ENCODE results near the gene ZNF157. TPM values are rescaled to one million over a fixed set of nuclear protein-coding genes. Genes with fewer than 3 reads are reported as not detected.

The ZNF157 gene
- total RNA-seq, 1 donor = under 0.01 TPM

- no peak for DNase-seq (ENCODE audit: low read depth)
- no peak for TF ChIP-seq CTCF (IDR thresholded peaks at IDR 0.05; ENCODE audit: insufficient read depth, low read depth, low read length)
- H3K4me3 ChIP-seq (ENCODE audit: low read depth, low read length) = no peak overlapping the region
Observed at GRCh38 chrX:47460561-47460960, 90.2 kb downstream of the ZNF157 start.

Small RNA genes lying within 50 kb of the gene (small RNA-seq; reads per million reads assigned to genes)
- gene SNORA11C = 0.38 reads per million

Other genes starting within 250 kb of the ZNF157 start
- gene NDUFB11, start 225.9 kb upstream of the ZNF157 start, total RNA-seq = 55.3 and 83.1 TPM in 2 replicates
- 39.6 and 49.2 TPM in 2 replicates for gene RBM10, start 225.4 kb upstream of the ZNF157 start, total RNA-seq
- gene UBA1, start 176.7 kb upstream of the ZNF157 start, total RNA-seq = 189 and 212 TPM in 2 replicates
- 81.6 and 95.0 TPM in 2 replicates for gene CDK16, start 151.9 kb upstream of the ZNF157 start, total RNA-seq
- gene USP11, start 137.6 kb upstream of the ZNF157 start, total RNA-seq = 47.0 and 48.4 TPM in 2 replicates
- 7.7 and 12.5 TPM in 2 replicates for gene ZNF41, start 112.6 kb downstream of the ZNF157 start, total RNA-seq
- 17.4 and 23.3 TPM in 2 replicates for gene ARAF, start 190.6 kb downstream of the ZNF157 start, total RNA-seq
- 331 and 493 TPM in 2 replicates for gene TIMP1, start 211.9 kb downstream of the ZNF157 start, total RNA-seq
- gene SYN1, start 249.3 kb downstream of the ZNF157 start, total RNA-seq = 0.32 TPM in 1 of 2 replicates, not detected in the other